GM18505 (cell line): Measurements from ENCODE around the gene OR2F1.

Experiments used
- ATAC-seq: cut with Tn5 transposase; IDR thresholded peaks from one replicate; pipeline ENCODE4 v1.9.1; 2021; ENCODE audit not compliant: unreplicated experiment
- POLR2A ChIP-seq: IDR thresholded peaks from 4 replicates; pipeline ENCODE4 v1.6.1; 2011; ENCODE audit warnings: borderline replicate concordance; ENCODE audit not compliant: insufficient read depth, insufficient read length; ENCODE audit errors: extremely low read depth

OR2F1 gene

GRCh38 chr7:143954544-143954943 is at the start of gene OR2F1:
OR2F1 (plus strand) TSS chr7:143954844; CDS start chr7:143959971, 5,127 bp downstream.
- no peak for ATAC-seq
- no peak for TF ChIP-seq POLR2A

- no peak for TF ChIP-seq POLR2A
- ATAC-seq: no peak
These were observed 49.1 kb upstream of the OR2F1 start for GRCh38 chr7:143905509-143905908.

GRCh38 chr7:143906151-143906550 is 48.5 kb upstream of the OR2F1 start:
- no peak for TF ChIP-seq POLR2A
- ATAC-seq: no peak

GRCh38 chr7:143906895-143907294 is 47.7 kb upstream of the OR2F1 start:
- no peak for TF ChIP-seq POLR2A
- ATAC-seq: no peak

DNA sequence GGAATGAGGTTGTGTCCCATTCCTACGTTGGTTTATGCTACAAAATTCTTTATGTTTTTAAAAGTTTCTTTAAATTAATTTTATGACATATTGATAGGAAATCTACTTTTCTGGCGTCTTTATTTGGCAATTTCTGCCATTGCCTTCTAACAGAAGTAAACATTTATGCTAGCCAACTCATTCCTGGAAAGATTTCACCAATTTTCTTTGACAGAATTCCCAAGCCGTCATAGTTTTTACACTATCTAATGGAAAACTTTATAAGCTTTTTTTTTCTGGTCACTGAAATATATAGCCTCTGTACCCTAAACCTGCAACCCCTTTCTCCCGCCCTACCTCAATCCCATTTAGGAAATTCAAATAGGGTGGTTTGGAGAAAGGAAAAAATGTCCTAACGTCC is 46.5 kb upstream of the OR2F1 start:
- ATAC-seq: no peak
- no peak for TF ChIP-seq POLR2A

GRCh38 chr7:143909863-143910262 is 44.8 kb upstream of the OR2F1 start:
- ATAC-seq: no peak
- no peak for TF ChIP-seq POLR2A

GRCh38 chr7:143910473-143911248 is 44.0 kb upstream of the OR2F1 start:
- no peak for ATAC-seq
- TF ChIP-seq POLR2A: no peak

GRCh38 chr7:143913945-143914615 is 40.6 kb upstream of the OR2F1 start:
- no peak for TF ChIP-seq POLR2A
- ATAC-seq: no peak

DNA sequence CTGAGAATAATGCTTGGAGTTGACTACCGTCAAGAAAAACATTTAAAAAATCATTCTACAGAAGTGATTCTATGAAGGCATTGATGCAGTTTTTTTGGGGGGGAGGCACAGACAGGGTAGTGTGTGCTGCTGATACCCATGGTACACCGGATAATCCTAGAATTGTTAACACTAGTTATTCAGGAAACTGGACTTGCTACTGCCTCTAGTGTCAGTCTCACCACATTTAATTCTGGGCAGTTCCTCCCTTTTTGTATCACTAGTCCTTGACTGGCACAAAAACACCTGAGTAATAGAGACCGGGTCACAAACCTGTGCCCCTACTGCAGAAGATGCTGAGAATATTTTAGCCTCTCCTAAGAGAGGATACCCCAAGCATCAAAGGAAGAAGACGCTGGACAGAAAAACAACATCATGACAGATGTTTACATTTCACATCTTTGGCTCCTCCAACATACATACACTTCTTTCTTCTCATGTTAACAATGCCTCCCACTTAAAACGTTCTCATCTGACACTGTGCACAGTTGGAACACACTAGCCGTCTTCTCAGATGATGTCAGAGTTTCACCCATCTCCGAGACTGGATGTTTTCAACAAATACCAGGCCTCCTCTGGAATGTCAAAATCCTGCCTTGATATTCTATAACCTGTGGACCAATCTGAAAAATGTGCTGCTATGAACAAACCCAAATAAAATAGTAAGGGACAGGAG is 39.5 kb upstream of the OR2F1 start:
- ATAC-seq: no peak
- no peak for TF ChIP-seq POLR2A

DNA sequence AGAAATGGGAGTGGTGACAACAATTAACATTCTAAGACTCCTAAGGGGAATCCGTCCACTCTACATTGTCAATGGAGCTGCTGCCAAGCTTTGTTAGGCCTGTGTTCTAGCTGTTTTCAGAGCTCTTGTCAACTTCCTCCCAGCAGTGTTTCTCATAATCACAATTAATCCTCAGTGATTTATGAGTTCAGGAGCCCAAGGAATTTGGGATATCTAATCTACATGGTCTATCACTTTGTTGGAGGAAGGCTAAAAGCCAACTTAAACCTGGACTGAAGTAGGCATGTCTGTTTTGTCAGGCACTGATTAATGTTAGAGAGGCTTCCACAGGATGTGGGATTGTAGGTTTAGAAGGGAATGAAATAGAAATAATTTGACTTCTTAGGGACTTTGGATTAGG is 29.8 kb upstream of the OR2F1 start:
- TF ChIP-seq POLR2A: no peak
- no peak for ATAC-seq

DNA sequence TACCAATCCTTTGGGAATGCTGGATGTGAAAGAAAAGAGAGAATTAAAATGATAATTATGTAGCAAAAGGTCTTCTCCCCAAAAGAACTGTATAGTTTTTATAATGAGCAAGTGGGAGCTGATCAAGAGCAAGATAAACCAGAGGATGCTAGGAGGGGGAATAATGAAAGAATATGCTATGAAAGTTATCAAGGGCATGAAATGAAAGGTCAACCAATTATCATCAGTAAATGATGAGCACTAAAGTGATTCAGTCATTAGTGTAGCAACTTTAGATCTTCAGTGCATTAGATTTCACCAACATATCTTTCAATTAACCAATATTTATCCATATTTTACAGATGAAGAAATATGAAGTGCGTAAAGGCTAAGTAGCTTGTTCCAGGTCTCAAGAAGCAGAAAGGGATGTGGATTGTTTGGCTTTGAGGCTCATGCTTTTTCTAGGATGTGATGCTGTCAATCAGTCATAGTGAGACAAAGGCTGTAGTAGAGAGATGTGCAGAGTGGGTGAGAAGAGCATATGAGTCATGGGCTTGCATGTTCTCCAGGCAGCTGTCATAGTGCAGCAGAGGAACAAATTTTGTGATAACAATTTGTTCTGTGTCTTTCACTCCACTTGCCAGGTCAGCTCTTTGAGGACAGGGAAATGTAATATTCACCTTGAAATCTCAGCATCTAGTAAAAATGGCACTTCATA is 25.3 kb upstream of the OR2F1 start:
- no peak for TF ChIP-seq POLR2A
- ATAC-seq: no peak

DNA sequence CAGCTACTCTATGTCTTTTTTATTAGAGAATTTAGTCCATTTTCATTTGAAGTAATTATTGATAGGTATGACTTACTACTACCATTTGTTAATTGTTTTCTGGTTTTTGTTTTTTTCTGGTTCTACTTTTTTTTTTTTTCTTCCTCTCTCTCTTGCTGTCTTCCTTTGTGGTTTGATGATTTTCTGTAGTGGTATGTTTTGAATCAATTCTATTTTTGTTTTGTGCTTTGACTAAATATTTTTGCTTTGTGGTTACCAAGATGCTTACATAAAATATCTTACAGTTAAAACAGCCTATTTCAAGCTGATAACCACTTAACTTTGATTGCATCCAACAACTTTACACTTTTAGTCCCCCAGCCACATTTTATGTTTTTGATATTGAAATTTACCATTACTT is 22.9 kb upstream of the OR2F1 start:
- ATAC-seq: no peak
- no peak for TF ChIP-seq POLR2A
